ENCODE results near the gene LYZ. TPM values are rescaled to one million over a fixed set of nuclear protein-coding genes. Genes with fewer than 3 reads are reported as not detected.

Gene LYZ
- total and polyA plus RNA-seq, 9 of the 15 experiments (the other 6 are each of a cell fraction or from before 2014, with no cell fraction given), result 27.2 to 96.3 (median 42.1) TPM

DNA sequence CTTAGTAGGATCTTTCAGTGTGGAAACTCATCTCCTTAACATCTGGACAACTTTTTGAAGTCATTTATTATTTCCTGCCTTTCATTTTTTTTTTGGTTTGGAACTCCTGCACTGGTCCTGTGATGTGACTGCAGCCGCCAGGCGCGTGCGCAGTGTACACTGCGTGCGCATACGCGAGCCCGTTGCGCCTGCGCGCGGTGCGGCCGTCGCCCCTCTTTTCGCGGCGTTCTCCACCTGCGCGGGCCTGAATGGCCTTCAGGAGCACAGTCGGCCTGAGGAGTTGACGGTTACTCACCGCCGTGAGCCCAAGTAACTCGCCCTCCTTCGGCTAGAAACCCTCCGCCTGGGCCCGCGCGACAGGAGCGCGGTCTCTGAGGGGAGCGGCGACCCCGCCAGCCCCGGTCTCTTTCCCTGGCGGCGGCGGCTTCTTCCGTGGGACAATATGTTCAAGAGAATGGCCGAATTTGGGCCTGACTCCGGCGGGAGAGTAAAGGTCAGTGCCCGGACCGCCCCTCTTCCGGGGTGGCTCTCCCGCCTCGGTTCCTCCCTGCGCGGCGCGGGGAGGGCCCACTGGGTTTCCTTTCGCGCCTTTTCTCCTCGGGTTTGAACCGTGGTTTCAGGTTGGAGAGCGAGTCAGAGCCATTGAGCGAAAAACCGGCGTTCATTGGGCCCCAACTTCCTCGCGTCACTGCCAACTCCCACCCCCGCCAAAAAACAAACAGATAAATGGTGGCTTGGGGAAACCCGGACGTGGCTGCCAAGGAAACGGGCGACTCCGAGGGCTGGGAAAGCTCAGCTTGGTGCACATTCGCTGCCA, 11.6 kb downstream of the LYZ start, which contains the start of gene YEATS4 (continued):
- TF ChIP-seq, protein P1, sequence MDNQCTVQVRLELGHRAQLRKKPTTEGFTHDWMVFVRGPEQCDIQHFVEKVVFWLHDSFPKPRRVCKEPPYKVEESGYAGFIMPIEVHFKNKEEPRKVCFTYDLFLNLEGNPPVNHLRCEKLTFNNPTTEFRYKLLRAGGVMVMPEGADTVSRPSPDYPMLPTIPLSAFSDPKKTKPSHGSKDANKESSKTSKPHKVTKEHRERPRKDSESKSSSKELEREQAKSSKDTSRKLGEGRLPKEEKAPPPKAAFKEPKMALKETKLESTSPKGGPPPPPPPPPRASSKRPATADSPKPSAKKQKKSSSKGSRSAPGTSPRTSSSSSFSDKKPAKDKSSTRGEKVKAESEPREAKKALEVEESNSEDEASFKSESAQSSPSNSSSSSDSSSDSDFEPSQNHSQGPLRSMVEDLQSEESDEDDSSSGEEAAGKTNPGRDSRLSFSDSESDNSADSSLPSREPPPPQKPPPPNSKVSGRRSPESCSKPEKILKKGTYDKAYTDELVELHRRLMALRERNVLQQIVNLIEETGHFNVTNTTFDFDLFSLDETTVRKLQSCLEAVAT (IDR thresholded peaks at IDR 0.05), result no peak
- TF ChIP-seq KDM2B (CRISPR knock-in tag; IDR thresholded peaks at IDR 0.05) (no peak), ARID1B (IDR thresholded peaks at IDR 0.05) (0 out of 2 replicates have a peak, but pooled peaks have one; percentile 9), MYNN (IDR thresholded peaks at IDR 0.05) (no peak), MYNN (CRISPR knock-in tag; IDR thresholded peaks at IDR 0.05) (no peak), E2F3 (CRISPR knock-in tag; IDR thresholded peaks at IDR 0.05) (peak; percentile 96), HNRNPK (IDR thresholded peaks at IDR 0.05; ENCODE audit: low read depth, low read length, poor library complexity, severe bottlenecking) (no peak), NEUROD1 (IDR thresholded peaks at IDR 0.05; ENCODE audit: borderline replicate concordance, low read depth, low read length, partially characterized antibody) (peak; percentile 56), ZNF644 (tag; IDR thresholded peaks at IDR 0.05; ENCODE audit: low read depth) (0 out of 2 replicates have a peak, but pooled peaks have one; percentile 25), PURB (CRISPR knock-in tag; IDR thresholded peaks at IDR 0.05; ENCODE audit: low read depth) (no peak), ZFP36 (IDR thresholded peaks at IDR 0.05; ENCODE audit: low read depth, low read length, partially characterized antibody) (no peak), RAD21 (CRISPR knock-in tag; conservative IDR thresholded peaks at IDR 0.05 in 1 of 2, IDR thresholded peaks at IDR 0.05 in 1 of 2) (no peak), TRIM24 (IDR thresholded peaks at IDR 0.05) (peak; percentile 52 to 68; a peak in 3 of 4 replicates), TRIM28 (IDR thresholded peaks at IDR 0.05) (no peak), CBFA2T2 (conservative IDR thresholded peaks at IDR 0.05) (no peak), XRCC3 (IDR thresholded peaks at IDR 0.05) (no peak), CHD4 (IDR thresholded peaks at IDR 0.05; ENCODE audit: insufficient read depth, insufficient replicate concordance, low read depth, low read length, poor library complexity, severe bottlenecking) (no peak), RHOXF2B (CRISPR knock-in tag; conservative IDR thresholded peaks at IDR 0.05) (no peak), POLR2AphosphoS5 (IDR thresholded peaks at IDR 0.05; ENCODE audit: control insufficient read depth, insufficient read depth, low read depth, low read length) (peak; percentile 90), SREBF1 (IDR thresholded peaks at IDR 0.05; ENCODE audit: borderline replicate concordance, low read depth, low read length) (no peak), SETDB1 (IDR thresholded peaks at IDR 0.05; ENCODE audit: low read length) (no peak)
- TF ChIP-seq, protein P2, sequence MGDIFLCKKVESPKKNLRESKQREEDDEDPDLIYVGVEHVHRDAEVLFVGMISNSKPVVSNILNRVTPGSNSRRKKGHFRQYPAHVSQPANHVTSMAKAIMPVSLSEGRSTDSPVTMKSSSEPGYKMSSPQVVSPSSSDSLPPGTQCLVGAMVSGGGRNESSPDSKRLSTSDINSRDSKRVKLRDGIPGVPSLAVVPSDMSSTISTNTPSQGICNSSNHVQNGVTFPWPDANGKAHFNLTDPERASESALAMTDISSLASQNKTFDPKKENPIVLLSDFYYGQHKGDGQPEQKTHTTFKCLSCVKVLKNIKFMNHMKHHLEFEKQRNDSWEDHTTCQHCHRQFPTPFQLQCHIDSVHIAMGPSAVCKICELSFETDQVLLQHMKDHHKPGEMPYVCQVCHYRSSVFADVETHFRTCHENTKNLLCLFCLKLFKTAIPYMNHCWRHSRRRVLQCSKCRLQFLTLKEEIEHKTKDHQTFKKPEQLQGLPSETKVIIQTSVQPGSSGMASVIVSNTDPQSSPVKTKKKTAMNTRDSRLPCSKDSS (IDR thresholded peaks at IDR 0.05; ENCODE audit: low read depth, partially characterized antibody), result no peak
- TF ChIP-seq, protein P3, sequence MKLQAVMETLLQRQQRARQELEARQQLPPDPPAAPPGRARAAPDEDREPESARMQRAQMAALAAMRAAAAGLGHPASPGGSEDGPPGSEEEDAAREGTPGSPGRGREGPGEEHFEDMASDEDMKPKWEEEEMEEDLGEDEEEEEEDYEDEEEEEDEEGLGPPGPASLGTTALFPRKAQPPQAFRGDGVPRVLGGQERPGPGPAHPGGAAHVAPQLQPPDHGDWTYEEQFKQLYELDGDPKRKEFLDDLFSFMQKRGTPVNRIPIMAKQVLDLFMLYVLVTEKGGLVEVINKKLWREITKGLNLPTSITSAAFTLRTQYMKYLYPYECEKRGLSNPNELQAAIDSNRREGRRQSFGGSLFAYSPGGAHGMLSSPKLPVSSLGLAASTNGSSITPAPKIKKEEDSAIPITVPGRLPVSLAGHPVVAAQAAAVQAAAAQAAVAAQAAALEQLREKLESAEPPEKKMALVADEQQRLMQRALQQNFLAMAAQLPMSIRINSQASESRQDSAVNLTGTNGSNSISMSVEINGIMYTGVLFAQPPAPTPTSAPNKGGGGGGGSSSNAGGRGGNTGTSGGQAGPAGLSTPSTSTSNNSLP (IDR thresholded peaks at IDR 0.05; ENCODE audit: borderline replicate concordance, low read depth, low read length), result no peak
- TF ChIP-seq, protein P4, sequence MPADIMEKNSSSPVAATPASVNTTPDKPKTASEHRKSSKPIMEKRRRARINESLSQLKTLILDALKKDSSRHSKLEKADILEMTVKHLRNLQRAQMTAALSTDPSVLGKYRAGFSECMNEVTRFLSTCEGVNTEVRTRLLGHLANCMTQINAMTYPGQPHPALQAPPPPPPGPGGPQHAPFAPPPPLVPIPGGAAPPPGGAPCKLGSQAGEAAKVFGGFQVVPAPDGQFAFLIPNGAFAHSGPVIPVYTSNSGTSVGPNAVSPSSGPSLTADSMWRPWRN (IDR thresholded peaks at IDR 0.05; ENCODE audit: low read depth), result no peak
